H1 (cell line): ENCODE results near the gene GPC4. TPM values are rescaled to one million over a fixed set of nuclear protein-coding genes. Genes with fewer than 3 reads are reported as not detected.

Experiments
- CBX8 ChIP-seq: fragments of 300-800, 300-1000 bp; sonication (generic); IDR thresholded peaks from 2 replicates; pipeline ENCODE4 v1.7.1; 2016; ENCODE audit warnings: low read depth, low read length, borderline replicate concordance
- CHD7 ChIP-seq: fragments of 300-600 bp; sonication (generic); IDR thresholded peaks from 2 replicates; pipeline ENCODE4 v1.7.1; 2012; ENCODE audit warnings: low read length, moderate library complexity, mild to moderate bottlenecking, inconsistent platforms; ENCODE audit not compliant: insufficient replicate concordance
- E2F6 ChIP-seq: IDR thresholded peaks from 2 replicates; pipeline ENCODE4 v1.6.1; 2012; ENCODE audit warnings: inconsistent platforms
- FOSL1 ChIP-seq: IDR thresholded peaks from 2 replicates; pipeline ENCODE4 v1.6.1; 2011; ENCODE audit warnings: mild to moderate bottlenecking, low read depth, low read length, moderate library complexity; ENCODE audit not compliant: insufficient read depth
- JUN ChIP-seq: IDR thresholded peaks from 2 replicates; pipeline ENCODE4 v1.6.1; 2011; ENCODE audit warnings: low read depth, mild to moderate bottlenecking, improper control_type of control experiment, low read length
- MAX ChIP-seq: IDR thresholded peaks from 2 replicates; pipeline ENCODE4 v1.6.1; 2012; ENCODE audit warnings: inconsistent platforms
- SAP30 ChIP-seq: fragments of 300-600 bp; sonication (generic); IDR thresholded peaks from 2 replicates; pipeline ENCODE4 v1.7.1; 2012; ENCODE audit warnings: low read length, moderate library complexity, mild to moderate bottlenecking, inconsistent platforms; ENCODE audit not compliant: insufficient read depth, insufficient replicate concordance
- SRF ChIP-seq: IDR thresholded peaks from 2 replicates; pipeline ENCODE4 v1.6.1; 2011; ENCODE audit warnings: mild to moderate bottlenecking, low read depth, low read length, moderate library complexity
- YY1 ChIP-seq: IDR thresholded peaks from 2 replicates; pipeline ENCODE4 v1.6.1; 2011; ENCODE audit warnings: low read depth, mild to moderate bottlenecking, low read length
- polyA plus RNA-seq, 7 experiments: library from polyadenylated mRNA; depleted of rRNA in 3 of 7; stranded (reverse) in 5 of 7; unstranded in 2 of 7; fragments of >200 nt in 5 of 7; fragments of 200-250 nt in 2 of 7; gene quantifications; 1 replicate in 5 of 7; 2 replicates in 1 of 7; 4 replicates in 1 of 7; pipeline versions ENCODE4 v1.2.1 to v1.2.3, GENCODE V29; 2011 to 2013; ENCODE audit warnings: missing spikeins in 2 of 7, mixed read lengths in 2 of 7
- total RNA-seq: library from RNA; stranded (reverse); fragmentation: NEBNext Ultra II Directional; extraction: Animal tissue kit (Norgen Biotek cat#: 25700); gene quantifications from 2 replicates; pipeline ENCODE4 v1.2.1, GENCODE V29; 2021

GPC4 gene
- total and polyA plus RNA-seq, 2 of the 8 experiments (the other 6 are each of a cell fraction or from before 2014, with no cell fraction given), result 46.8 to 230 TPM

- TF ChIP-seq CHD7, result no peak
- no peak for TF ChIP-seq CBX8
- no peak for TF ChIP-seq SAP30
- no peak for TF ChIP-seq YY1
- no peak for TF ChIP-seq MAX
- TF ChIP-seq FOSL1, result no peak
- TF ChIP-seq JUN, result no peak
- no peak for TF ChIP-seq SRF
- no peak for TF ChIP-seq E2F6
Measured at GRCh38 chrX:133365871-133366611, 49.2 kb downstream of the GPC4 start (continued).
